Lung (tissue), 12 donors: Measurements from ENCODE around the gene ZNF281. TPM values are rescaled to one million over a fixed set of nuclear protein-coding genes. Genes with fewer than 3 reads are reported as not detected.

Experiments
- ATAC-seq: fragments of 200-7000 bp; cut with Tn5 transposase; one replicate; pipeline ENCODE4 v1.9.1; 2020; ENCODE audit warnings: moderate number of reproducible peaks; ENCODE audit not compliant: insufficient read depth, low FRiP score
- DNase-seq, 3 donors: peaks; one replicate each; pipeline ENCODE4 v3.0.0-alpha.2; 2013 to 2017
- H3K27ac ChIP-seq, 2 donors: one replicate each; pipeline ENCODE4 v1.5.1; 2013; ENCODE audit warnings: mild to moderate bottlenecking in 2 of 2, moderate library complexity in 2 of 2, control low read depth in 1 of 2, inconsistent platforms in 1 of 2, low read depth in 1 of 2, low read length in 1 of 2
- H3K27me3 ChIP-seq, 3 donors: one replicate each; pipeline ENCODE4 v1.5.1; 2013; ENCODE audit warnings: low read length in 2 of 3; ENCODE audit not compliant: control insufficient read depth in 3 of 3, insufficient read depth in 3 of 3
- H3K36me3 ChIP-seq, 4 donors: one replicate each; pipeline ENCODE4 v1.5.1; 2013; ENCODE audit warnings: low read length in 4 of 4, mild to moderate bottlenecking in 1 of 4, moderate library complexity in 1 of 4; ENCODE audit not compliant: control insufficient read depth in 4 of 4, insufficient read depth in 4 of 4
- H3K4me1 ChIP-seq, 5 donors: one replicate each; pipeline ENCODE4 v1.5.1; 2013; ENCODE audit warnings: low read length in 5 of 5, mild to moderate bottlenecking in 2 of 5, moderate library complexity in 1 of 5; ENCODE audit not compliant: control insufficient read depth in 5 of 5, insufficient read depth in 5 of 5
- H3K4me3 ChIP-seq: one replicate; pipeline ENCODE4 v1.5.1; 2013; ENCODE audit warnings: mild to moderate bottlenecking, control low read depth, moderate library complexity
- H3K9ac ChIP-seq, 2 donors: one replicate each; pipeline ENCODE4 v1.5.1; 2013; ENCODE audit warnings: low read length in 2 of 2, control low read depth in 1 of 2; ENCODE audit not compliant: insufficient read depth in 1 of 2
- H3K9me3 ChIP-seq, 4 donors: one replicate each; pipeline ENCODE4 v1.5.1; 2013; ENCODE audit warnings: low read length in 3 of 4, mild to moderate bottlenecking in 1 of 4, moderate library complexity in 1 of 4; ENCODE audit not compliant: control insufficient read depth in 4 of 4, insufficient read depth in 3 of 4
- CTCF ChIP-seq: IDR thresholded peaks from 2 replicates; pipeline ENCODE4 v1.5.1; 2012; ENCODE audit warnings: mild to moderate bottlenecking; ENCODE audit errors: control extremely low read depth, extremely low read depth
- WGBS, 2 donors: extraction: QIAGEN DNeasy Blood & Tissue Kit; methylation state at CpG; one replicate each; pipeline ENCODE4 v1.1.7; 2013; 5-methylcytosine and 5-hydroxymethylcytosine counted together
- polyA plus RNA-seq, 2 donors: library from polyadenylated mRNA; stranded (reverse); fragments of 200-250 nt; gene quantifications; one replicate each; pipeline ENCODE4 v1.2.1, GENCODE V29; 2013
- total RNA-seq, 2 donors: library from RNA; depleted of rRNA in 1 of 2; stranded (reverse); fragments of >200 nt in 1 of 2; gene quantifications; one replicate each; pipeline ENCODE4 v1.2.1, GENCODE V29; 2014 to 2021
- donor health status: control.
- donor health status: control.
- donor health status: Bipolar disorder and iron deficiency.
- donor health status: healthy.
- donor health status: DM: yes; HTN: yes; CAD: no.

The ZNF281 gene
- total and polyA plus RNA-seq, 4 donors: 5.4 to 24.8 (median 10.9) TPM

GRCh38 chr1:200384818-200385390, 24.9 kb downstream of the ZNF281 start:
- no peak overlapping the region for H3K9ac ChIP-seq
- 94 to 96% methylated on average over 11 of the region's 11 CpGs for WGBS, 2 donors
- H3K27me3 ChIP-seq: no peaks in the 10 kb centered on the region
- no peaks in the 10 kb centered on the region for H3K9me3 ChIP-seq
- H3K4me3 ChIP-seq: no peak overlapping the region
- H3K36me3 ChIP-seq: no peaks in the 10 kb centered on the region
- DNase-seq: no peak
- no peak overlapping the region for H3K27ac ChIP-seq
- no peak for TF ChIP-seq CTCF
- H3K4me1 ChIP-seq: peaks cover 0 to 11% (median 0%) of the 10 kb centered on the region in 5 donors
- no peak for ATAC-seq

- DNase-seq (no peak), ATAC-seq (no peak)
- WGBS, 2 donors: 91 to 95% methylated on average over 8 of the region's 8 CpGs
- no peaks in the 10 kb centered on the region for H3K9me3 ChIP-seq
- no peaks in the 10 kb centered on the region for H3K36me3 ChIP-seq
- H3K9ac ChIP-seq: no peak overlapping the region
- TF ChIP-seq CTCF: no peak
- no peak overlapping the region for H3K4me3 ChIP-seq
- H3K27ac ChIP-seq: no peak overlapping the region
- no peaks in the 10 kb centered on the region for H3K27me3 ChIP-seq
- peaks cover 0 to 19% (median 0%) of the 10 kb centered on the region in 5 donors for H3K4me1 ChIP-seq
Observed at GRCh38 chr1:200381256-200381984, 28.4 kb downstream of the ZNF281 start.

- WGBS, 2 donors: 98% methylated on average over 1 of the region's 1 CpG
- Histone ChIP-seq H3K4me1 (peaks cover 0 to 19% (median 0%) of the 10 kb centered on the region in 5 donors), H3K9me3 (no peaks in the 10 kb centered on the region), H3K4me3 (no peak overlapping the region), H3K36me3 (no peaks in the 10 kb centered on the region), H3K27ac (no peak overlapping the region), H3K9ac (no peak overlapping the region), H3K27me3 (no peaks in the 10 kb centered on the region)
- DNase-seq: no peak
- no peak for TF ChIP-seq CTCF
- ATAC-seq: no peak
Observed at GRCh38 chr1:200380589-200381021, 29.2 kb downstream of the ZNF281 start.
